Prostate gland (tissue), 2 donors: ENCODE measurements around the gene GPX6. TPM values are rescaled to one million over a fixed set of nuclear protein-coding genes. Genes with fewer than 3 reads are reported as not detected.

Experiments
- DNase-seq: peaks from one replicate; pipeline ENCODE4 v3.0.0-alpha.2; 2019; ENCODE audit warnings: low spot score
- H3K27ac ChIP-seq, 2 donors: fragments of 200-600 bp; sonication (generic); 2 replicates each; pipeline ENCODE4 v1.5.1; 2017 to 2019
- H3K27me3 ChIP-seq: fragments of 200-600 bp; sonication (generic); replicated peaks from 2 replicates; pipeline ENCODE4 v1.5.1; 2019; ENCODE audit not compliant: insufficient read depth
- H3K36me3 ChIP-seq, 2 donors: fragments of 200-600 bp; sonication (generic); 1 replicate in 1 of 2; 2 replicates in 1 of 2; pipeline versions ENCODE4 v1.5.1 to v1.8.1; 2017 to 2019
- H3K4me1 ChIP-seq: fragments of 200-600 bp; sonication (generic); replicated peaks from 2 replicates; pipeline ENCODE4 v1.5.1; 2019
- H3K4me3 ChIP-seq, 2 donors: fragments of 200-600 bp; sonication (generic); 2 replicates each; pipeline ENCODE4 v1.5.1; 2017 to 2019
- H3K9me3 ChIP-seq: fragments of 200-600 bp; sonication (generic); 2 replicates; pipeline ENCODE4 v1.5.1; 2017
- POLR2A ChIP-seq: fragments of 450-650 bp; IDR thresholded peaks from one replicate; pipeline ENCODE4 v1.6.1; 2016; ENCODE audit warnings: antibody characterized with exemption, mild to moderate bottlenecking
- POLR2AphosphoS5 ChIP-seq: sonication (generic); formaldehyde crosslinking; IDR thresholded peaks from one replicate; pipeline ENCODE4 v1.6.1; 2017; ENCODE audit warnings: antibody characterized with exemption
- WGBS: methylation state at CpG from one replicate; pipeline ENCODE4 v1.1.5; 2018; 5-methylcytosine and 5-hydroxymethylcytosine counted together
- intact Hi-C: fragments of 100-400 bp; cut with DNase I; formaldehyde crosslinking; loops from one replicate; pipeline ENCODE4 v1.14.2; 2022
- total RNA-seq, 2 donors: library from RNA; depleted of rRNA; stranded (reverse); fragments of >200 nt; gene quantifications; one replicate each; pipeline ENCODE4 v1.1.0, GENCODE V29; 2016
- TF ChIP-seq, protein P1 (sequence below), 4 experiments: fragments of 200-600 bp in 2 of 4; fragments of 450-650 bp in 2 of 4; sonication (generic) in 2 of 4; IDR thresholded peaks; 1 replicate in 3 of 4; 2 replicates in 1 of 4; pipeline ENCODE4 v1.5.1; 2016 to 2019; ENCODE audit warnings: antibody characterized with exemption in 4 of 4, mild to moderate bottlenecking in 2 of 4, moderate library complexity in 2 of 4

GPX6 gene
- total RNA-seq, 2 donors from 2014 or later = 0.40 TPM; not detected in 1

DNA sequence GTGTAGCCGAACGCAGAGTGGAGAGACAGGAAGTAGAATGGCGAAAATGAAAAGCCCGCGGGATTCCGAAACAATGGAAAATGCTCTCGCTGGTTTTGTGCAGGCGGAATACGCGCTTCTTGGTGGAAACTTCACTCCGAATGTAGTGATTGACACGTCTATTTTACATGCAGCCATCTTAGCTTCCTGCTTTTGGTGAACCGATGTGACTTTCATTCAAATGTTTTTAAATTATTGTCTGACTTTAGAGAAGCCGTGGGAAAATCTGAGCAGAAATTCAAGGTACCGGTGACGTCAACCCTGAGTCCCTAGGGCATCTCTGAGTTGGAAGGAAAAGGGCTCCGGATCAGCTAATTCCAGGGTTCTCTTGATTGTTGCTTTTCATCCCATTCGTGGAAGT is 21.5 kb upstream of the GPX6 start:
- DNase-seq = no peak
- Histone ChIP-seq H3K27me3 (no peaks in the 10 kb centered on the region), H3K4me3 (no peak overlapping the region), H3K4me1 (no peaks in the 10 kb centered on the region), H3K9me3 (no peaks in the 10 kb centered on the region), H3K36me3 (no peaks in the 10 kb centered on the region), H3K27ac (no peak overlapping the region)
- WGBS = 33% methylated on average over 18 of the region's 18 CpGs
- TF ChIP-seq POLR2A = no peak
- TF ChIP-seq POLR2AphosphoS5 = no peak
- TF ChIP-seq, protein P1, sequence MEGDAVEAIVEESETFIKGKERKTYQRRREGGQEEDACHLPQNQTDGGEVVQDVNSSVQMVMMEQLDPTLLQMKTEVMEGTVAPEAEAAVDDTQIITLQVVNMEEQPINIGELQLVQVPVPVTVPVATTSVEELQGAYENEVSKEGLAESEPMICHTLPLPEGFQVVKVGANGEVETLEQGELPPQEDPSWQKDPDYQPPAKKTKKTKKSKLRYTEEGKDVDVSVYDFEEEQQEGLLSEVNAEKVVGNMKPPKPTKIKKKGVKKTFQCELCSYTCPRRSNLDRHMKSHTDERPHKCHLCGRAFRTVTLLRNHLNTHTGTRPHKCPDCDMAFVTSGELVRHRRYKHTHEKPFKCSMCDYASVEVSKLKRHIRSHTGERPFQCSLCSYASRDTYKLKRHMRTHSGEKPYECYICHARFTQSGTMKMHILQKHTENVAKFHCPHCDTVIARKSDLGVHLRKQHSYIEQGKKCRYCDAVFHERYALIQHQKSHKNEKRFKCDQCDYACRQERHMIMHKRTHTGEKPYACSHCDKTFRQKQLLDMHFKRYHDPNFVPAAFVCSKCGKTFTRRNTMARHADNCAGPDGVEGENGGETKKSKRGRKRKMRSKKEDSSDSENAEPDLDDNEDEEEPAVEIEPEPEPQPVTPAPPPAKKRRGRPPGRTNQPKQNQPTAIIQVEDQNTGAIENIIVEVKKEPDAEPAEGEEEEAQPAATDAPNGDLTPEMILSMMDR (IDR thresholded peaks at IDR 0.05) = no peak
- intact Hi-C loops = no loop called here

DNA sequence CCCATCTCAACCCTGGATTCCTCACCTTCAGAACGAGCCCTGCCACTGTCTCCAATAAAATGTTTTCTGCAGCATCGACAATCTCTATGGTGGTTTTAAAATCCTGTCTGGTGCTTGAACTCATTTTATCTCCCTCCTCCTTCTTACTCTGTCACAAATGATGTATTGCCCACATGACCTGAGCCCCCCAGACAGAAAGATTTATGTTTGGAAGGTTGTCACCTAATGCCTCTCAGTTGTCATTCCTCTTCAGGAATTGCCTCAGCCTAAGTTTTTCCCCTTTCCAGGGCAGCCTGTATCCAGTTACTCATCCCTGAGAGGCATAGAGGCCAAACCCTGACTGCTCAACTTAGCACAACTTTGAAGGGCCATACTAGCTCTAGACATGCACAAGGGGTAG is 19.3 kb upstream of the GPX6 start:
- Histone ChIP-seq H3K4me1 (no peaks in the 10 kb centered on the region), H3K36me3 (no peaks in the 10 kb centered on the region), H3K4me3 (no peak overlapping the region), H3K9me3 (no peaks in the 10 kb centered on the region), H3K27me3 (no peaks in the 10 kb centered on the region), H3K27ac (no peak overlapping the region)
- TF ChIP-seq, protein P1 (IDR thresholded peaks at IDR 0.05) = no peak
- no peak for TF ChIP-seq POLR2AphosphoS5
- TF ChIP-seq POLR2A = no peak
- 27% methylated on average over 2 of the region's 2 CpGs for WGBS
- DNase-seq = no peak
- intact Hi-C loops = no loop called here

DNA sequence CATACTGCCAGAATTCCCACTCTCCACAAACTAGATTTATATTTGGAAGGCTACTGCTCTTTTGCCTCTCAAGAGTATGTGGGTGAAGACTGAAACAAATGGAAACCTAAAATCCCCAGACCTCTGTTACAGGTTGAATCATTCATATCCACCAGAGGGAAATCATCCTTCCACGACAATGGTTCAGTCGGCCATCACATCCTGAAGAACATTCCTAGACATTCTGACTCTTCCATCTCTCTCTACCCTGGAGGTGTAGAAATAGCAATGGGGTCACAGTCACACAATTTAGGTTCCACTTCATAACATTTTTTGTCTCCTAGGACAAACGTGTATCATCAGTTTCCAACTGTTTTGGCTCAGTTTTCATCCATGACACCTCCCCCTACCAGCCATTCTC is 18.7 kb upstream of the GPX6 start:
- DNase-seq = no peak
- Histone ChIP-seq H3K4me1 (no peaks in the 10 kb centered on the region), H3K36me3 (no peaks in the 10 kb centered on the region), H3K27ac (no peak overlapping the region), H3K27me3 (no peaks in the 10 kb centered on the region), H3K4me3 (no peak overlapping the region), H3K9me3 (no peaks in the 10 kb centered on the region)
- TF ChIP-seq, protein P1 (IDR thresholded peaks at IDR 0.05) = no peak
- TF ChIP-seq POLR2A = no peak
- no peak for TF ChIP-seq POLR2AphosphoS5
- intact Hi-C loops = no loop called here
- 69% methylated on average over 3 of the region's 3 CpGs for WGBS

DNA sequence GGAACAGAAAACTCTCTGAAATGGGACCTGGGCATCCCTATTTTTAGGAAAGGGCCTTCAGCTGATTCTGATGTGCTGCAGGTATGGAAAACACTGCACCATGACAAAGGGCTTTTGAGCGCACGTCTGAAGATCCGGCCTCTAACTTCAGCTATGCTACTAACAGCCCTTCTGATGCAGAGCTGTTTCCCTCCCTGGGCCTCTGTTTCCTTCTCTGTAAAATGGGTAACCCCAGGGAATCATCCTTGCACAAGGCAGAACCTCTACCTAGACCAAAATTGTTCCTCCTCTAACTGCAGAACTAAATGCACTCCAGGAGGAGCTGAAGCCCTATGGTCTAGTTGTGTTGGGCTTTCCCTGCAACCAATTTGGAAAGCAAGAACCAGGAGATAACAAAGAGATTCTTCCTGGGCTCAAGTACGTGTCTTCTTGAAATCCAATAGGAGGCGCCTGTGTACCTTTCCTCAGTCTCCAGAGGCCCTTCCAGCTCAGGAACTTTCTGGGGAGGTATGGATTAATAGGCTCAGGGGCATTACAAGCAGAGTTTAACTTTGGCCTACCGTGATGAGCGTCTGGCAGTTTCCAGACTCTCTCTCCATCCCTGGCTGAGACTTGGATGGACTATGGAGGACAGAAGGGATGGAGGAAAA is 16.0 kb upstream of the GPX6 start:
- Histone ChIP-seq H3K4me3 (no peak overlapping the region), H3K27me3 (no peaks in the 10 kb centered on the region), H3K9me3 (no peaks in the 10 kb centered on the region), H3K4me1 (no peaks in the 10 kb centered on the region), H3K27ac (no peak overlapping the region), H3K36me3 (no peaks in the 10 kb centered on the region)
- TF ChIP-seq POLR2A (no peak), POLR2AphosphoS5 (no peak)
- TF ChIP-seq, protein P1 (IDR thresholded peaks at IDR 0.05) = no peak
- intact Hi-C loops = no loop called here
- 78% methylated on average over 7 of the region's 7 CpGs for WGBS
- no peak for DNase-seq

DNA sequence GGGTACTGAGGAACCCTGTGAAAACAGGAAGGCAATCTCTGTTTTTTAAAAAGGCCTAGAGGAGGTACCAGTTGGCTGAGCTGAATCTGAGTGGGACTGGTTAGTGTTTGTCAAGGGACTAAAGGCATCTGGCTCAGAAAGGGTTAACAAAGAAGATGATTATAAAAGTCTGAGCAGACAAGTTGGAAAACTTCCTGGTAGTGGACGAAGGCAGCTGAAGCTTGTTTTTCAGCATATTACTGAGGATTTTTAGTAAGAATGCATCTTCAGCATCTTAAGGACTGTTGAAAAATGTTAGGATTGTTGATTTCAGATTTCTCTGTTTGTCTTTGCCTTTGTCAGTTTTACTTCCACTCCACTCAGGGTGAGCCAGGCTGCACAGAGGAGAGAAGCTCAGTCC is 15.2 kb upstream of the GPX6 start:
- no peaks in the 10 kb centered on the region for H3K36me3 ChIP-seq
- H3K9me3 ChIP-seq = no peaks in the 10 kb centered on the region
- 9% methylated on average over 1 of the region's 1 CpG for WGBS
- no peaks in the 10 kb centered on the region for H3K4me1 ChIP-seq
- H3K4me3 ChIP-seq = no peak overlapping the region
- intact Hi-C loops = no loop called here
- H3K27ac ChIP-seq = no peak overlapping the region
- TF ChIP-seq POLR2A = no peak
- no peak for TF ChIP-seq POLR2AphosphoS5
- TF ChIP-seq, protein P1 (IDR thresholded peaks at IDR 0.05) = no peak
- no peaks in the 10 kb centered on the region for H3K27me3 ChIP-seq
- DNase-seq = no peak
